TTC549 (cell line): ENCODE data around the gene ASXL1.
"Not testable (repeated sequence)": the region's sequence is repeated elsewhere in the genome, so short reads cannot be mapped to it uniquely, and the experiment has no call there.

Source experiments
- FAIRE-seq: peaks from 2 replicates; lab custom pipeline; 2012; peaks lifted over from hg19 to GRCh38; lab: Jason Lieb, UNC

ASXL1 gene

DNA sequence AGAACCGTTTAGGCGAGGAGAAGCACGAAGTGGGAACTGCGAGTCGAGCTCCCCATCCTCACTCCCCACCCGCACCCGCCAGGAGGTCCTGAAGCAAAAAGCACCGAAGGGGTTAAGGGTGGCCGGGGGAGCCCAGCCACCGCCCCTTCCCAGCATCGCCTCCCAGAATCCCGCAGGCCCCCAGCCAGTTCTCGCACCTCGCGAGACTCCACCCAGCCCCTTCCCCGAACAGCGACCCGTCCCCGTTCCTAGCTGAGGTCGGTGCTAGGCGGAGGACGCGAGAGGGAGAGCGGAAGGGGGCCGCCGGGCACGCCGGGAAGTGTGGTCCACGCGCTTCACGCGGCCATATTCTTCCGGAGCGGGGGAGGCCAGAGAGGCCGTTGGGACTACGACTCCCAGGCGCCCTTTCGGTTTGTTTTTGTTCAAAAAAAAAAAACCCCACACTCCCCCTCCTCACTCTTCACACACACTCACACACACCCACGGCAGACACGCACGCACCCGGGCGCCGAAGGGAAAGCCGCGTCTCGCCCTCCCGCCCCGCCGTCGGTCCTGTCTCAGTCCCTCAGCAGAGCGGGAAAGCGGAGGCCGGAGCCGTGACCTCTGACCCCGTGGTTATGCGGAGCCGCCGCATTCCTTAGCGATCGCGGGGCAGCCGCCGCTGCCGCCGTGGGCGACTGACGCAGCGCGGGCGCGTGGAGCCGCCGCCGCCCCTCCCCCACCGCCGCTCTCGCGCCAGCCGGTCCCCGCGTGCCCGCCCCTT, at the start of gene ASXL1:
ASXL1 (plus strand) TSS at position 463 of the 763 bp plus-strand sequence. CDS start 445 bp downstream, outside the sequence.
- FAIRE-seq: peak; percentile 52

DNA sequence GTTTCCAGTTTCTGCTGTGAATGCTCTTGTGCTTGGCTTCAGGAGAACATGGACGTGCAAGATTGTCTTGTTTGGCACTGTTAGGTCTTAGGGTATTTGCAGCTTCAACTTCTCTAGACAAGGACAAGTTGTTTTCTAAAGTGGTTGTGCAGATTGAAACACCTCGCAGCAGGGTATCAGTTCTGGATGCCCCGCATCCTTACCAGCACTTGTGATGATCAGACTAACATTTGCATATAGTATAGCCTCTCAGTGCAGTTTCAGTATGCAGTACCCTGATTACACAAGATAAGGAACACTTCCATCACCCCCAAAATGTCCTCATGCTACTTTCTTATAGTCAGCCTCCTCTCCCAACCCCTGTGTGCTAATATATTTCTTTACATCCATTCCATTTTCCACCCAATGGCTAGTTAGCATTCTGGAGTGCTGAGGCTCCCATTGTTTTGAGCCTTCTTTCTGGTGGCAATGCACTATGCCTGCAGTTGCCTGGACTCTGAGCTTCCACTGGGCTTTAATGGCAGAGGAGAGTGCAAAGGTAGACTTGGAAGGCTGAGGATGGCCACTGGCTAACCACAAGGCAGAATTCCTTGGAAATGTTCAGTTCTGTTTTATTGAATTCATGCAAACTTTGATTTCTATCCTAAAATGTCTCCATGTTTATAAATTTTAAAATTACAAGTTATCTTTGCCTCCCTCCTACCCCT, 45.3 kb upstream of the ASXL1 start:
- FAIRE-seq: no peak

DNA sequence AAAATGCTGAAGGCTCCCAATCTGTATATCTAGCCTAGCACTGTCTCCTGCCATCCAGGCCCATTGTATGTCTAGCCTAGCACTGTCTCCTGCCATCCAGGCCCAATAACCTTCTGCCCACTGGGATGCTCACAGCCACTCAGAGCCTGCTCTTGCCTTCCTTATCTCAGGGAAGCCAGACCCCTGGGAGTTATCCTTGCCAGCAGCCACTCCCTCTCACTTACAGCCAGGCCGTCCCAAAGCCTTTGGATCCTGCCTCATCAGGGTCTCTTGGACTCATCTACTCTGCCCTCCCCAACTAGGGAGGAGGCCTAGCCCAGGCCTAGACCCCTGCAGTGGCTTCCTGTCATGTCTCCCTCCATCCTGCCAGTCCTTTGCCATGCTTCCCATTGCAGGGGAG, 43.4 kb upstream of the ASXL1 start:
- FAIRE-seq: no peak

DNA sequence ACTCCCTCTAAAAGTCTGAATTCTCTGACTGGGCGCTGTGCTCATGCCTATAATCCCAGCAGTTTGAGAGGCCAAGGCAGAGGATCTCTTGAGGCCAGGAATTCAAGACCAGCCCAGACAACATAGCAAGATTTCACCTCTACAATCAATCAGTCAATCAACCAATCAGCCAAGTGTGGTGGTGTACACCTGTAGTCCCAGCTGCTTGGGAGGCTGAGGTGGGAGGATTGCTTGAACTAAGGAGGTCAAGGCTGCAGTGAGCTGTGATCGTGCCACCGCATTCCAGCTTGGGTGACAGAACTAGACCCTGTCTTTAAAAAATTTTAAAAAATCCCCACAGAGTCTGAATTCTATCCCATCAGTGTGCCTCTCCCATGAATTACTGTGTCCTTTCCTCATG, 42.7 kb upstream of the ASXL1 start:
- no peak for FAIRE-seq

DNA sequence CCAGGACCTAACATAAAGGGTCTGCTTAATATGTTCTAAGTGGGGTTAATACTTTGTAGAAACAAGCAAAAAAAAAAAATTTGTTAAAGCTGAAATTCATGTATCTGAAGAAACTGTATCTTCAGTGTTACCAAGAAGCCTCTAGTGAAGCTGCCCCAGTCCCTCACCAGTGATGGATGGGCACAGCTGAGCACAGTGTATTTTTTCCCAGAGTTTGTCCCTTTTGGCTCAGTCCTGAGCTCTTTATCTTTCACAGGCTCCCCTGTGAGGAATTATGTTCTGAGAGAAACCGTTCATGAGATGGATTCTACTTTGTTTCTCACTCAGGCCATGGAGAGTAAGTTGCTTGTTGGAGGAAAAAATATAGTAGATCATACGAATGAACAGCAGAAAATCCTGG, 42.2 kb upstream of the ASXL1 start:
- no peak for FAIRE-seq

DNA sequence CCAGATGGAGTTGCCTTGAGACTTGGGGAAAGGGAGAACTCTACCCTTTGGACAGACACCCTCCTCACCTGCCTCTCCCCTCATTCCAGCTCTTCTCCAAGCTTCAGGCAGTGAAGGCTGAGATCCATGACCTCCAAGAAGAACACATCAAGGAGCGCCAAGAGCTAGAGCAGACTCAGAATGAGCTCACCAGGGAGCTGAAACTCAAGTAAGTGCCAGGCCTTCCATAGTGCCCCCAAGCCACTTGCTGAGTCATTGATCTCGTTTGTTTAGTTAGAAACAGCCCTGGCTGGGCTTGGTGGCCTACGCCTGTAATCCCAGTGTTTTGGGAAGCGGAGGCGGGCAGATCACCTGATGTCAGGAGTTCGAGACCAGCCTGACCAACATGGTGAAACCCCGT, 41.5 kb upstream of the ASXL1 start:
- no peak for FAIRE-seq

DNA sequence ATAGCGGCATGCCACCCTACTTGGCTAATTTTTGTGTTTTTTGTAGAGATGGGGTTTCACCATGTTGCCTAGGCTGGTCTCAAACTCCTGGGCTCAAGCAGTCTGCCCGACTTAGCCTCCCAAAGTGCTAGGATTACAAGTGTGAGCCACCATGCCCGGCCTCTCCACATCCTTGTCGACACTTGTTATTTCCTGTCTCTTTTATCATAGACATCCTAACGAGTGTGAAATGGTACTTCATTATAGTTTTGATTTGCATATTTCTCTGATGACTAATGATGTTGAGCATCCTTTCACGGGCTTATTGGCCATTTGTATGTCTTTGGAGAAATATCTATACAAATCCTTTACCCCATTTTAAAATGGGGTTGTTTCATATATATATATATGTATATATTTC, 39.0 kb upstream of the ASXL1 start:
- FAIRE-seq: no peak

DNA sequence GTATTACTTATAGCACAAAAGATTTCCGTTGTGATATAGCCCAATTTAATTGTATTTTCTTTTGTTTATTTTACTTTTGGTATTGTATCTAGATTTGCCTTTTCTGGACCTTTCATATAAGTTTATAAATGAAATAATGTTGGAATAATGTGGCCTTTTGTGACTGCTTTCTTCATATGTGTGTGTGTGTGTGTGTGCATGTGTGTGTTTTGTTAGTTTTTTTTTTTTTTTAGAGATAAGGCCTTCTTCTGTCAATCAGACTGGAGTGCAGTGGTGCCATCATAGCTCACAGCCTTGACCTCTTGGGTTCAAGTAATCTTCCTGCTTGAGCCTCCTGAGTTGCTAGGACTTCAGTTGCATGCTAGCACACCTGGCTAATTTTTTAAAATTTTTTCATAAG, 37.8 kb upstream of the ASXL1 start:
- FAIRE-seq: no peak

DNA sequence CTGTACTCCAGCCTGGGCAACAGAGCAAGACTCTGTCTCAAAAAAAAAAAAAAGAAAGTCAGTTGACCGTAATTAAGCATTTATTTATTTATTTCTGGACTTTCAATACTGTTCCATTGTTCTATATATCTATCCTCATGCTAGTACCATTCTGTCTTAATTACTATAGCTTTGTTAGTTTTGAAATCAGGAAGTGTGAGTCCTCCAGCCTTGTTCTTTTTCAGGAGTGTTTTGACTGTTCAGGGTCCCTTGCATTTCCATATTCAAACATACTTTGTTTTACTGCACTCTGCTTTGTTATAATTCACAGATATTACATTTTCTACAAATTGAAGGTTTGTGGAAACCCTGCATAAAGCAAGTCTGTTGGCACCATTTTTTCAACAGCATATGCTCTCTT, 36.7 kb upstream of the ASXL1 start:
- no peak for FAIRE-seq

DNA sequence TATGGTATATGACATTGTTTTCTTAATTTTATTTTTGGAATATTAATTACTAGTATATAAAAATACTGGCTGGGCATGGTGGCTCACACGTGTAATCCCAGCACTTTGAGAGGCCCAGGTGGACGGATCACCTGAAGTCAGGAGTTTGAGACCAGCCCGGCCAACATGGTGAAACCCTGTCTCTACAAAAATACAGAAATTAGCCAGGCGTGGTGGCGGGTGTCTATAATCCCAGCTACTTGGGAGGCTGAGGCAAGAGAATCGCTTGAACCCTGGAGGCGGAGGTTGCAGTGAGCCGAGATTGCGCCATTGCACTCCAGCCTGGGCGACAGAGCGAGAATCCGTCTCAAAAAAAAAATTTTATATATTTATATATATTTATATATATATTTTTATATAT, 35.9 kb upstream of the ASXL1 start:
- FAIRE-seq: not testable (repeated sequence)

DNA sequence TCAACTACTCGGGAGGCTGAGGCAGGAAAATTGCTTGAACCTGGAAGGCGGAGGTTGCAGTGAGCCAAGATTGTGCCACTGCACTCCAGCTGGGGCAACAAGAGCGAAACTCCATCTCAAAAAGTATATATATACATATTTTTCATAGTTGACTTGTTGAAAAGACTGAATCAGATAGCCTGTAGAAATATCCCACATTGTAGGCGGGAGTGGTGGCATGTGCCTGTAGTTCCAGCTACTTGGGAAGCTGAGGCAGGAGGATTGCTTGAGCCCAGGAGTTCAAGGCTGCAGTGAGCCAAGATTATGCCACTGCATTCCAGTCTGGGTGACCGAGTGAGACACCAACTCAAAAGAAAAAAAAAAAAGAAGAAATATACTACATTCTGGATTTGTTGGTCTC, 34.4 kb upstream of the ASXL1 start:
- not testable (repeated sequence) for FAIRE-seq

DNA sequence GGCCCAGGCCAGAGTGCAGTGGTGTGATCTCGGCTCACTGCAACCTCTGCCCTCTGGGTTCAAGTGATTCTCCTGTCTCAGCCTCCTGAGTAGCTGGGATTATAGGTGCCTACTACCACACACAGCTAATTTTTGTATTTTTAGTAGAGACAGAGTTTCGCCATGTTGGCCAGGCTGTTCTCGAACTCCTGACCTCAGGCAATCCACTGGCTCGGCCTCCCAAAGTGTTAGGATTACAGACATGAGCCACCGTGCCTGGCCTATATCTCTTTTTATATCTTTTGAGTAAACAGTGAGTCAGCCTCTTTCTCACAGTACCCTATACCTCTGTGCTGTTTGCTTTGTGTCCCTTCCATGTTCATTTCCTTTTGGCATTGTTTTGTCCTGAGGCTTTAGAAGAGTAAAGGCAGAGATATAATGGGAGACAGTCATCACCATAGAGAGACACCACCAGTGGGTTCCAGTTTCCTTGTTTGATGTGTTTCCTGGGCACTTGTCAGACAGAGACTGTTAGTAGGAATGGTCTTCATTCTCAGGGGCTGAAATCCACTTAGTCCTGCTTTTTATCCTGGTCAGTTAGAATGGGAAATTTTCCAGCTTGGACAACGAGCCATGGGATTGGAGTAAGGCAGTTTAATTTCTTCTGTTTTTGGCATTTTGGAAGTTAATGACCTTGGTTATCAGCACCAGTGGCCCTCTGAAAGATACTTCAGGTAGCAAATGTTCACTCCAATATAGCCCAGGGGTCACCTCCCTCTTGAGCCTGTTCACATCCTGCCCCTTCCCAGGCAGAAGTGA, 32.2 kb upstream of the ASXL1 start:
- no peak for FAIRE-seq

DNA sequence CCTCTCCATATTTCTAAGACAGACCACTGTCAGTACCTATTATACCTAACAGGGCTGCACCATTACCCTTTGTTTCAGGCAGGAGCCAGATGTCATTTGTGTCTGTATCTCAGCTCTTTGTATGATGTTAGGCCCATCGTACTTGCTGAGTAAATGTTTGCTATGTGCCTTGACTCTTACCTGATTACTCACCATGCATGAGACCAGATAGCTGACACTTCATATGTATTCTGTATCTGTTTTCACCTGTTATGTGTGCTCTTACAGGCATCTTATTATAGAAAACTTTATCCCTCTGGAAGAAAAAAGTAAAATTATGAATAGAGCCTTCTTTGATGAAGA, 31.7 kb upstream of the ASXL1 start:
- no peak for FAIRE-seq

DNA sequence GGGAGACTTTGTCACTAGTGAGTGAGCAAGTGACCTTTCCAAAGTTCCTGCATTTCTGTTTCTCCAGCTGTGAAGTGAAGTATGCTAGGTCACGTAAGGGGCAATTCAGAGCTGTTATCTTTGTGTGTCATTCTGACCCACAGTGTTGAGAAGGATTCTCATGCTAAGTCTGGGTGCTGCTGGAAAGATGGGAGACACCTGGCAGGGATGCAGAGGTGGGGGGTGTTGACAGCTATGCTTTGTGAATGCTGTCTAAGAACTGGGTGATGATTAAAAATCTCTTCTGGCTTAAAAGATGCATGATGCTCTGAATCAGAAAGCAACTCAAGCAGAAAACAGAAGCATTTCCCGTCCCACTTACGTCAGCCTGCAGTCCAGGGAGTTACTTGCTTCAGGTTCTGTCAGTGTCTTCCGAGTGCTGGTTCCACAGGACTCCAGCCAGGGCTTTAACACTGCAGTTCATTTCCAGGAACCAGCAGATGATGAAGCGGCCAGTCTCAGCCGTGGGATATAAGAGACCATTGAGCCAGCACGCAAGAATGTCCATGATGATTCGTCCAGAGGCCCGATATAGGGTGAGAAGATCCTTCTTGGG, 30.9 kb upstream of the ASXL1 start:
- no peak for FAIRE-seq

DNA sequence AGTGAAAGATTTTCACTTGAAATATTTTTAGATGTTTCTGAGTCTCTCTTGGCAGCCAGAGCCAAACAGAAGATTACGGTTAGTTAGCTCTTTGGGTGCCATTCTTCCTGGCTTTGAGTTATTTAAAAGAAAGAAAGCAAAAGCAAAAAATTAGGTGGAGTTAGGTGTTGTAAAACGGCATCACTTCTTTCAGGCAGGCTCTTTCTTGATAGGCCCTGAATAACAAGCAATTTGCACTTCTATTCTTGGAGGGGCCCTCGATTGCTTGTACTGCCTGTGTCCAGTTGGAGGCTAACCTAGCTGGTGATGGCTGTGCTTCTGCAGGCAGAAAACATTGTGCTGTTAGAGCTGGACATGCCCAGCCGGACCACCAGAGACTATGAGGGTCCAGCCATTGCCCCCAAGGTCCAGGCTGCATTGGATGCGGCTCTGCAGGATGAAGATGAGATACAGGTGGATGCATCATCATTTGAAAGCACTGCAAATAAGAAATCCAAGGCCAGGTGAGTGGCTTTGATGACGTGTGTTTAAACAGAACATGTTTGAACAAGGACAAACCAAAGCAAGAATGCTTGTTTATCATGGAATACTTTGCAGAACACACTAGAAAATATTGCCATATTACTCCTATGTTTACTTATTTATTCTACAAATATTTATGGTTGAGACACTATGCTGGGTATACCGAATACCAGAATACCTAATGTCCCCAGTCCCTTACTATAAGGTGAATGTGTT, 28.1 kb upstream of the ASXL1 start:
- FAIRE-seq: no peak

DNA sequence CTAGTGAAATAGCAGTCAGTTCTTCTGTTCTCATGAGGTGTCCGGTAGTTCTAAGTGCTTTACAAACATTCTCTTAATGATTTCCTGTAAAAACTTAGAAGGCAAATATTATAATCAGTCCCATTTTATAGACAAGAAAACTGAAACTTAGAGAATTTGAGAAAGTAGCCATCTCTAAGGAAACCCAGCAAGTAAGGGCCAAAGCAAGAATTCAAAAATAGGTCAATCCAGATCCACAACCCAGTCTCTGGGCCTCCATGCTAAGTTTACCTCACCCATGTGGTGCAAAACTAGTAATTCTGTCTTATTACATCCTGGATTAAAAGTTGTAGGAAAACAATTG, 27.6 kb upstream of the ASXL1 start:
- no peak for FAIRE-seq

DNA sequence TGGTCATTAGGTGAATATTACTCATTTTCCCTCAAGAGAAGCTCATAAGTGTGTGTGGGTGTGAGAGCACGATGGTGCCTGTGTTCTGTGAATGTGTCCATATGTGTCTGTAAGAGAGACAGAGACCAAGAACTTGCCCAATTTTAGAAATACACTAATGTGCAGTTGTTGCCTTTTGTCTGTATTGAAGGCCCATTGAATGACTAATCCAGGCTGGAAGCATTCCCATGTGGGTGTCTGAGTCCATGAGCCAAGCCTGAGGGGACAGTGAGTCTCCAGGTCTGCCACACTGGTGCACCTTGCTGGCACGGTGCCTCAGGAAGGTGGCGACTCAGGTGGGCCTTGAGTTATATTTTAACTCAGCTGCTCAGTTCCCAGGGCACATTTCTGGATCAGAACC, 25.5 kb upstream of the ASXL1 start:
- FAIRE-seq: no peak

DNA sequence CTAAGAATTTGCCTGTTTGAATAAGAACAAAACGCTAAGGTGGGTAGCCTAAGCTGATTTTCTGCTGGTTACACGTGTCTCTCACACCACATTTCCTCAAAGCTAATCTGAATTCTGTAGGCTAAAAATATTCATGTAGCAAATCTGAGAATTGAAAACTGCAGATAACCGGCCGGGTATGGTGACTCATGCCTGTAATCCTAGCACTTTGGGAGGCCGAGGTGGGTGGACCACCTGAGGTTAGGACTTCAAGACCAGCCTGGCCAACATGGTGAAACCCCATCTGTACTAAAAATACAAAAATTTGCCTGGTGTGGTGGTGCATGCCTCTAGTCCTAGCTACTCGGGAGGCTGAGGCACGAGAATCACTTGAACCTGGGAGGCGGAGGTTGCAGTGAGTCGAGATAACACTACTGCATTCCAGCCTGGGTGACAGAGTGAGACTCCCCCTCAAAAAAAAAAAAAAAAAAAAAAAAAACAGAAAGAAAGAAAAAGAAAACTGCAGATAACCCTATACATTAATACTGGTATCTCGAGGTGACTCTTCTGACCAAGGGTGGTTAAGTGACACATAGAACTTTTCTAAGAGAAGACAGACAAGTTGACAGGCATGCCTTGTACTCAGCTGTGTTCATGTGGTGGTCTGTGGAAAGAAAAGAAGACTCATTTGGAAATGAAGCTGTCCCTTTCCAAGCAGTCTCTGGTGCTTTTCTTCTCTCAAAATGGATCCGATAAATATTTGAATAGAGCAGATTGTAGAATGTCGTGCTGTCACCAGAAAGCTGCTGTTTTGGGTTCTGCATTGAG, 24.7 kb upstream of the ASXL1 start:
- no peak for FAIRE-seq

DNA sequence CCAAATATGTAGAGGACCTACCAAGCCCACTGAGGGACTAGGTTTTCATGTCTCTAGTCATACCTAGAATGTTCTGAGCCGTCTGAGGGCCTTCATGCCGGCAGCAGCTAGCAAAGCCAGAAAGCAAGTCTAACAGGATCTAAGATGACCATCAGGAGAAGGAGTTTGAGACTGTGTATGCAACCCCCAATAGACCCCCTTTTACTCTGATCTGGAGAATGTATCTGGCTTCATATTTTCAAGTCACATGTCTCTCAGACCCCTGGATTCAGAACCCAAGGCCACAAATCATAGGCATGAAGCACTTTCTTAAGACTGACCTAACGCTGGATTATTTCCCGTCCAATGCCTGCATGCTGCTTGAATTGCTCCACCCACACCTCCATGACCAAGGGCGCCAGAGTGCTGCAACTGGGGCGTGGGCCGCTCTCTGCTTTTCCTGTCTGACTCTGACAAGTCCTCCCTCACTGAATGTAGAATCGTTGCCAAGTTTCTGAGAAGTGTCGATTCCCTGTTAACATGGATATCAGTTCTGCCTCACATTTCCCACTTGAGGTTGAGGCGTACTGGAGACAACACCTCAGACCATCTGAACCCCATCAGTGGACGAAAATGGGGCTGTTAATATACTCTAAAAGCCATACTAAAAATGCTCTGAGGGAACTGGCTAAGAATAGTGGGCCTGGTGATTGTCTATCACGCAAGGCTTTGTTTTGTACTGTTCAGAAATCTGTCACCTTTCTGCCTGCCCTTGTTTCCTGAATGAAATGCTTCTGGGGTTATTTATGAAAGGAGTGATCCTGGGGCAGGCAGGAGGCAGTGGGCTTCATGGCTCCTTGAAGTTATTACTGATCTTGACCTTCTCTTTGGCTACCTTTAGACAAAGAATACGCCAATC, 23.9 kb upstream of the ASXL1 start:
- FAIRE-seq: no peak

DNA sequence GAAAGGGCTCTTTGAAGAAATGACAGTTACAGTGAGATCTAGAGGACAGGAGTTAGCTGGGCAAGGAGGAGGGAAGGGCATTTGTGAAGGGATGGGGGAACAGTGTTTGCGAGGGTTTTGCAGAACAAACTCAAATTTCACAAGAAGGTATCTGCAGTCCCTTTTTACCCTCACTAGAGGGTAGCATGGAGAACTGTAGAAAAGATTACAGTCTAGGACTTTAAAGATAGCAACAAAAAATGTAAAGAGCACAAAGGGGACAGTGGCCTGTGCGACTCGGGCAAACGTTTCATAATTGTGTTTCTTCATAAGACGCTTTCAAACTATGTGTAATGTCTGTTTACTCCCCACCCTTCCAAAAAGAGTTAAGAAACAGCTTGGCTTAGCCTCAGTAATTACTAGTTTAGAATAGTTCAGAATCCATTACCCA, 21.2 kb upstream of the ASXL1 start:
- no peak for FAIRE-seq
